ENCODE data around the gene TNIP2.
A peak's percentile ranks its signal among the peaks of the same experiment; 100 is the strongest.
"Not testable (repeated sequence)": the region's sequence is repeated elsewhere in the genome, so short reads cannot be mapped to it uniquely, and the experiment has no call there.

The TNIP2 gene

GRCh38 chr4:2794486-2795299 lies 38.6 kb upstream of the TNIP2 start:
- DNase-seq (ENCODE audit: low read depth), result no peak

- no peak for DNase-seq (ENCODE audit: low read depth)
Measured at GRCh38 chr4:2793586-2794485, 37.7 kb upstream of the TNIP2 start.

- no peak for DNase-seq (ENCODE audit: low read depth)
Measured at GRCh38 chr4:2792711-2793585, 36.8 kb upstream of the TNIP2 start, which contains the start of gene SH3BP2. Gene SH3BP2, plus strand, starts transcription at chr4:2793085. Its CDS starts 27,533 bp downstream, at chr4:2820618.

- DNase-seq (ENCODE audit: low read depth), result no peak
Measured at GRCh38 chr4:2792396-2792710, 36.2 kb upstream of the TNIP2 start.

GRCh38 chr4:2791518-2792395 lies 35.6 kb upstream of the TNIP2 start:
- DNase-seq (ENCODE audit: low read depth), result no peak

- no peak for DNase-seq (ENCODE audit: low read depth)
Measured at GRCh38 chr4:2790583-2791517, 34.7 kb upstream of the TNIP2 start.

GRCh38 chr4:2789793-2790582 lies 33.9 kb upstream of the TNIP2 start:
- no peak for DNase-seq (ENCODE audit: low read depth)

GRCh38 chr4:2789351-2789750 lies 33.2 kb upstream of the TNIP2 start:
- DNase-seq (ENCODE audit: low read depth), result no peak

- no peak for DNase-seq (ENCODE audit: low read depth)
Measured at GRCh38 chr4:2788532-2789103, 32.5 kb upstream of the TNIP2 start.

GRCh38 chr4:2788101-2788500 lies 32.0 kb upstream of the TNIP2 start:
- no peak for DNase-seq (ENCODE audit: low read depth)

GRCh38 chr4:2787230-2788100 lies 31.3 kb upstream of the TNIP2 start:
- no peak for DNase-seq (ENCODE audit: low read depth)

- DNase-seq (ENCODE audit: low read depth), result no peak
Measured at GRCh38 chr4:2786794-2787229, 30.7 kb upstream of the TNIP2 start.

GRCh38 chr4:2786152-2786671 lies 30.1 kb upstream of the TNIP2 start:
- peak; percentile 52 for DNase-seq (ENCODE audit: low read depth)

GRCh38 chr4:2785613-2786012 lies 29.5 kb upstream of the TNIP2 start:
- no peak for DNase-seq (ENCODE audit: low read depth)

GRCh38 chr4:2783790-2784189 lies 27.7 kb upstream of the TNIP2 start:
- DNase-seq (ENCODE audit: low read depth), result no peak

- DNase-seq (ENCODE audit: low read depth), result no peak
Measured at GRCh38 chr4:2781911-2782310, 25.8 kb upstream of the TNIP2 start.

GRCh38 chr4:2780643-2781042 lies 24.5 kb upstream of the TNIP2 start:
- DNase-seq (ENCODE audit: low read depth), result not testable (repeated sequence)

- DNase-seq (ENCODE audit: low read depth), result no peak
Measured at GRCh38 chr4:2771264-2771663, 15.1 kb upstream of the TNIP2 start.

Measured in stimulated activated CD8-positive, alpha-beta memory T cell treated with anti-CD3 and anti-CD28 coated beads, Interleukin-7, amount 100 ng/mL, for 24 hours (primary cell).